H1 (cell line): ENCODE data around the gene NRDE2. TPM values are rescaled to one million over a fixed set of nuclear protein-coding genes. Genes with fewer than 3 reads are reported as not detected.
A peak's percentile ranks its signal among the peaks of the same experiment; 100 is the strongest.

Experiments
- CTCF ChIA-PET: fragments of 300-600 bp; sonication (Branson Sonifier 250); formaldehyde crosslinking; loops from one replicate; lab custom pipeline; 2021; ENCODE audit not compliant: partially characterized antibody; lab: Charles Lee
- POLR2A ChIA-PET: fragments of 300-600 bp; sonication (Branson Sonifier 250); formaldehyde crosslinking; loops from one replicate; lab custom pipeline; 2021; ENCODE audit warnings: inconsistent platforms; ENCODE audit not compliant: partially characterized antibody; lab: Charles Lee
- DNase-seq, 2 experiments: peaks; one replicate each; pipeline versions ENCODE4 v3.0.0 to v3.0.0-alpha.2; 2010 to 2022; ENCODE audit warnings: low spot score in 2 of 2, low read depth in 1 of 2, mixed read lengths in 1 of 2
- FAIRE-seq: peaks from 2 replicates; lab custom pipeline; 2011; peaks lifted over from hg19 to GRCh38; lab: Jason Lieb, UNC
- H2AFZ ChIP-seq: 2 replicates; pipeline ENCODE4 v1.8.1; 2012; ENCODE audit warnings: low read length, inconsistent platforms
- H2AK5ac ChIP-seq: 2 replicates; pipeline ENCODE4 v1.6.1; 2013; ENCODE audit warnings: low read depth, low read length
- H2BK120ac ChIP-seq: replicated peaks from 2 replicates; pipeline ENCODE3; 2013; ENCODE audit warnings: low read depth, low read length, inconsistent platforms
- H2BK12ac ChIP-seq: 2 replicates; pipeline ENCODE4 v1.6.1; 2013; ENCODE audit warnings: low read depth, low read length
- H2BK15ac ChIP-seq: 2 replicates; pipeline ENCODE4 v1.6.1; 2013; ENCODE audit warnings: low read length
- H2BK20ac ChIP-seq: 2 replicates; pipeline ENCODE4 v1.6.1; 2013; ENCODE audit warnings: low read length
- H2BK5ac ChIP-seq: 2 replicates; pipeline ENCODE4 v1.6.1; 2013; ENCODE audit warnings: low read depth, low read length
- H3K14ac ChIP-seq: 2 replicates; pipeline ENCODE4 v1.6.1; 2013; ENCODE audit warnings: inconsistent platforms; ENCODE audit not compliant: insufficient read length
- H3K18ac ChIP-seq: 2 replicates; pipeline ENCODE4 v1.6.1; 2013; ENCODE audit warnings: low read length; ENCODE audit errors: extremely low read depth
- H3K23ac ChIP-seq: 2 replicates; pipeline ENCODE4 v1.6.1; 2013; ENCODE audit warnings: inconsistent platforms; ENCODE audit not compliant: insufficient read length
- H3K23me2 ChIP-seq: 2 replicates; pipeline ENCODE4 v1.6.1; 2013; ENCODE audit warnings: low read depth, low read length
- H3K27ac ChIP-seq: 2 replicates; pipeline ENCODE4 v1.6.1; 2011; ENCODE audit warnings: low read depth, low read length, inconsistent platforms
- H3K27me3 ChIP-seq, 4 experiments: replicated peaks in 1 of 4; 1 replicate in 1 of 4; 2 replicates in 3 of 4; pipeline versions ENCODE4 v1.6.1 to v1.8.1; 2011 to 2013; ENCODE audit warnings: low read length in 3 of 4, mild to moderate bottlenecking in 3 of 4, inconsistent platforms in 2 of 4, mixed read lengths in 2 of 4, moderate library complexity in 1 of 4; ENCODE audit not compliant: control insufficient read depth in 3 of 4, insufficient read depth in 3 of 4; ENCODE audit errors: extremely low read depth in 1 of 4
- H3K36me3 ChIP-seq, 4 experiments: 2 replicates each; pipeline versions ENCODE4 v1.6.1 to v1.8.1; 2011 to 2013; ENCODE audit warnings: mild to moderate bottlenecking in 4 of 4, low read length in 3 of 4, moderate library complexity in 2 of 4, control low read depth in 1 of 4, inconsistent platforms in 1 of 4; ENCODE audit not compliant: insufficient read depth in 4 of 4, control insufficient read depth in 2 of 4
- H3K4ac ChIP-seq: replicated peaks from 2 replicates; pipeline ENCODE3; 2013; ENCODE audit warnings: low read length, low read depth, mixed read lengths, inconsistent platforms; ENCODE audit not compliant: insufficient read length
- H3K4me1 ChIP-seq, 4 experiments: replicated peaks in 1 of 4; 1 replicate in 1 of 4; 2 replicates in 3 of 4; pipeline versions ENCODE4 v1.6.1 to v1.8.1; 2011 to 2013; ENCODE audit warnings: low read length in 3 of 4, inconsistent platforms in 2 of 4, mixed read lengths in 1 of 4; ENCODE audit not compliant: insufficient read depth in 4 of 4, control insufficient read depth in 3 of 4
- H3K4me2 ChIP-seq, 2 experiments: 2 replicates each; pipeline versions ENCODE4 v1.6.1 to v1.8.1; 2011 to 2013; ENCODE audit warnings: low read depth in 2 of 2, low read length in 2 of 2, control low read depth in 1 of 2, inconsistent platforms in 1 of 2, mild to moderate bottlenecking in 1 of 2; ENCODE audit not compliant: insufficient read depth in 1 of 2
- H3K4me3 ChIP-seq, 4 experiments: fragments of 200-600, 300-600 bp in 1 of 4; sonication (generic), shearing (Covaris generic), sonication (Bioruptor Twin) in 1 of 4; 2 replicates each; pipeline versions ENCODE4 v1.5.1 to v1.8.1; 2011 to 2016; ENCODE audit warnings: low read length in 4 of 4, low read depth in 3 of 4, control low read depth in 2 of 4, inconsistent platforms in 2 of 4, mild to moderate bottlenecking in 2 of 4, mixed read lengths in 1 of 4, moderate library complexity in 1 of 4; ENCODE audit not compliant: insufficient read depth in 2 of 4; ENCODE audit errors: extremely low read depth in 1 of 4
- H3K56ac ChIP-seq: replicated peaks from 2 replicates; pipeline ENCODE3; 2013; ENCODE audit warnings: low read depth, mild to moderate bottlenecking, mixed read lengths, low read length, inconsistent platforms; ENCODE audit not compliant: insufficient read length
- H3K79me1 ChIP-seq: 2 replicates; pipeline ENCODE4 v1.6.1; 2013; ENCODE audit warnings: low read depth, low read length, control low read depth
- H3K79me2 ChIP-seq, 2 experiments: 2 replicates each; pipeline versions ENCODE4 v1.6.1 to v1.8.1; 2012 to 2013; ENCODE audit warnings: low read length in 2 of 2, mild to moderate bottlenecking in 2 of 2, inconsistent platforms in 1 of 2; ENCODE audit not compliant: insufficient read depth in 2 of 2, control insufficient read depth in 1 of 2
- H3K9ac ChIP-seq, 4 experiments: replicated peaks in 1 of 4; 1 replicate in 1 of 4; 2 replicates in 3 of 4; pipeline versions ENCODE4 v1.6.1 to v1.8.1; 2011 to 2013; ENCODE audit warnings: low read depth in 3 of 4, low read length in 3 of 4, control low read depth in 2 of 4, mild to moderate bottlenecking in 2 of 4, moderate library complexity in 2 of 4, inconsistent platforms in 1 of 4; ENCODE audit errors: extremely low read depth in 1 of 4
- H3K9me3 ChIP-seq, 2 experiments: 2 replicates each; pipeline versions ENCODE4 v1.6.1 to v1.8.1; 2012 to 2013; ENCODE audit warnings: mild to moderate bottlenecking in 2 of 2, moderate library complexity in 2 of 2, control low read depth in 1 of 2, inconsistent platforms in 1 of 2, low read depth in 1 of 2, low read length in 1 of 2, mixed read lengths in 1 of 2; ENCODE audit not compliant: insufficient read depth in 2 of 2
- H4K20me1 ChIP-seq, 2 experiments: replicated peaks in 1 of 2; 2 replicates each; pipeline versions ENCODE3 to v1.8.1; 2011 to 2013; ENCODE audit warnings: inconsistent platforms in 2 of 2, low read length in 2 of 2, mild to moderate bottlenecking in 1 of 2; ENCODE audit not compliant: insufficient read depth in 2 of 2, control insufficient read depth in 1 of 2
- H4K5ac ChIP-seq: 2 replicates; pipeline ENCODE4 v1.6.1; 2013; ENCODE audit warnings: low read length, low read depth, mixed read lengths, inconsistent platforms; ENCODE audit not compliant: insufficient read length
- H4K8ac ChIP-seq: 2 replicates; pipeline ENCODE4 v1.8.0; 2013; ENCODE audit warnings: mild to moderate bottlenecking, moderate library complexity, low read length, inconsistent platforms; ENCODE audit not compliant: insufficient read depth; ENCODE audit errors: extremely low read depth
- H4K91ac ChIP-seq: replicated peaks from 2 replicates; pipeline ENCODE3; 2013; ENCODE audit warnings: low read length, mixed read lengths, inconsistent platforms; ENCODE audit not compliant: insufficient read length
- POLR2AphosphoS5 ChIP-seq: IDR thresholded peaks from 2 replicates; pipeline ENCODE4 v1.6.1; 2011; ENCODE audit warnings: low read depth, low read length
- ZNF274 ChIP-seq: IDR thresholded peaks from 2 replicates; pipeline ENCODE4 v1.7.0; 2012; ENCODE audit warnings: low read length, borderline replicate concordance; ENCODE audit errors: extremely low read depth
- WGBS, 2 experiments: shearing (Covaris generic) in 1 of 2; methylation state at CpG; one replicate each; pipeline versions ENCODE4 v1.1.6 to v1.1.7; 2013 to 2015; ENCODE audit warnings: low lambda C conversion rate in 2 of 2, mixed read lengths in 2 of 2, inconsistent platforms in 1 of 2, low coverage in 1 of 2, missing lambda C conversion rate in 1 of 2; ENCODE audit not compliant: insufficient replicate concordance in 2 of 2, insufficient coverage in 1 of 2, insufficient read length in 1 of 2; ENCODE audit errors: extremely low coverage in 1 of 2, missing lambda C conversion rate in 1 of 2; 5-methylcytosine and 5-hydroxymethylcytosine counted together
- long read RNA-seq, 2 experiments: library from RNA in 1 of 2; library from capped mRNA in 1 of 2; stranded (forward); transcript quantifications; one replicate each; pipeline ENCODE4 v2.0.0, GENCODE V29; 2021; ENCODE audit warnings: inconsistent platforms in 1 of 2
- polyA minus RNA-seq, 3 experiments: library from RNA; depleted of rRNA, polyadenylated mRNA; stranded (reverse); fragments of >200 nt; gene quantifications; 1 replicate in 2 of 3; 2 replicates in 1 of 3; pipeline ENCODE4 v1.2.3, GENCODE V29; 2011
- polyA plus RNA-seq, 7 experiments: library from polyadenylated mRNA; depleted of rRNA in 3 of 7; stranded (reverse) in 5 of 7; unstranded in 2 of 7; fragments of >200 nt in 5 of 7; fragments of 200-250 nt in 2 of 7; gene quantifications; 1 replicate in 5 of 7; 2 replicates in 1 of 7; 4 replicates in 1 of 7; pipeline versions ENCODE4 v1.2.1 to v1.2.3, GENCODE V29; 2011 to 2013; ENCODE audit warnings: missing spikeins in 2 of 7, mixed read lengths in 2 of 7
- total RNA-seq: library from RNA; stranded (reverse); fragmentation: NEBNext Ultra II Directional; extraction: Animal tissue kit (Norgen Biotek cat#: 25700); gene quantifications from 2 replicates; pipeline ENCODE4 v1.2.1, GENCODE V29; 2021

NRDE2 gene, protein sequence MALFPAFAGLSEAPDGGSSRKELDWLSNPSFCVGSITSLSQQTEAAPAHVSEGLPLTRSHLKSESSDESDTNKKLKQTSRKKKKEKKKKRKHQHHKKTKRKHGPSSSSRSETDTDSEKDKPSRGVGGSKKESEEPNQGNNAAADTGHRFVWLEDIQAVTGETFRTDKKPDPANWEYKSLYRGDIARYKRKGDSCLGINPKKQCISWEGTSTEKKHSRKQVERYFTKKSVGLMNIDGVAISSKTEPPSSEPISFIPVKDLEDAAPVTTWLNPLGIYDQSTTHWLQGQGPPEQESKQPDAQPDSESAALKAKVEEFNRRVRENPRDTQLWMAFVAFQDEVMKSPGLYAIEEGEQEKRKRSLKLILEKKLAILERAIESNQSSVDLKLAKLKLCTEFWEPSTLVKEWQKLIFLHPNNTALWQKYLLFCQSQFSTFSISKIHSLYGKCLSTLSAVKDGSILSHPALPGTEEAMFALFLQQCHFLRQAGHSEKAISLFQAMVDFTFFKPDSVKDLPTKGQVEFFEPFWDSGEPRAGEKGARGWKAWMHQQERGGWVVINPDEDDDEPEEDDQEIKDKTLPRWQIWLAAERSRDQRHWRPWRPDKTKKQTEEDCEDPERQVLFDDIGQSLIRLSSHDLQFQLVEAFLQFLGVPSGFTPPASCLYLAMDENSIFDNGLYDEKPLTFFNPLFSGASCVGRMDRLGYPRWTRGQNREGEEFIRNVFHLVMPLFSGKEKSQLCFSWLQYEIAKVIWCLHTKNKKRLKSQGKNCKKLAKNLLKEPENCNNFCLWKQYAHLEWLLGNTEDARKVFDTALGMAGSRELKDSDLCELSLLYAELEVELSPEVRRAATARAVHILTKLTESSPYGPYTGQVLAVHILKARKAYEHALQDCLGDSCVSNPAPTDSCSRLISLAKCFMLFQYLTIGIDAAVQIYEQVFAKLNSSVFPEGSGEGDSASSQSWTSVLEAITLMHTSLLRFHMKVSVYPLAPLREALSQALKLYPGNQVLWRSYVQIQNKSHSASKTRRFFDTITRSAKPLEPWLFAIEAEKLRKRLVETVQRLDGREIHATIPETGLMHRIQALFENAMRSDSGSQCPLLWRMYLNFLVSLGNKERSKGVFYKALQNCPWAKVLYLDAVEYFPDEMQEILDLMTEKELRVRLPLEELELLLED
- total RNA-seq (10.7 and 12.1 TPM in 2 replicates), polyA plus RNA-seq (2011; rRNA removed) (4.9 and 5.4 TPM in 2 replicates), polyA minus RNA-seq (2011; rRNA and poly(A)+ RNA removed) (12.6 and 25.2 TPM in 2 replicates)
- polyA plus RNA-seq (2011; cell fraction: cytosol; rRNA removed): 6.0 TPM
- polyA plus RNA-seq (2011; cell fraction: nucleus; rRNA removed): 11.3 TPM
- 5.5 to 7.6 TPM (median 7.0 TPM) in 4 replicates for polyA plus RNA-seq (2012, experiment 1 of 2)
- polyA plus RNA-seq (2012, experiment 2 of 2): 0.97 TPM
- 5.5 TPM for polyA plus RNA-seq (2013, experiment 1 of 2)
- 5.2 TPM for polyA plus RNA-seq (2013, experiment 2 of 2)
- polyA minus RNA-seq (2011; cell fraction: cytosol; rRNA and poly(A)+ RNA removed): 9.0 TPM
- 27.0 TPM for polyA minus RNA-seq (2011; cell fraction: nucleus; rRNA and poly(A)+ RNA removed)
- long read RNA-seq, experiment 1, partial matches to known transcripts: 0 of 3 reads
- long read RNA-seq, experiment 1, other reads (novel, unspliced or antisense): 2 of 3 reads
- long read RNA-seq, experiment 2, full-length matches to known transcripts: 1 of 2 reads
- long read RNA-seq, experiment 2, partial matches to known transcripts: 0 of 2 reads
- long read RNA-seq, experiment 2, other reads (novel, unspliced or antisense): 1 of 2 reads

DNA sequence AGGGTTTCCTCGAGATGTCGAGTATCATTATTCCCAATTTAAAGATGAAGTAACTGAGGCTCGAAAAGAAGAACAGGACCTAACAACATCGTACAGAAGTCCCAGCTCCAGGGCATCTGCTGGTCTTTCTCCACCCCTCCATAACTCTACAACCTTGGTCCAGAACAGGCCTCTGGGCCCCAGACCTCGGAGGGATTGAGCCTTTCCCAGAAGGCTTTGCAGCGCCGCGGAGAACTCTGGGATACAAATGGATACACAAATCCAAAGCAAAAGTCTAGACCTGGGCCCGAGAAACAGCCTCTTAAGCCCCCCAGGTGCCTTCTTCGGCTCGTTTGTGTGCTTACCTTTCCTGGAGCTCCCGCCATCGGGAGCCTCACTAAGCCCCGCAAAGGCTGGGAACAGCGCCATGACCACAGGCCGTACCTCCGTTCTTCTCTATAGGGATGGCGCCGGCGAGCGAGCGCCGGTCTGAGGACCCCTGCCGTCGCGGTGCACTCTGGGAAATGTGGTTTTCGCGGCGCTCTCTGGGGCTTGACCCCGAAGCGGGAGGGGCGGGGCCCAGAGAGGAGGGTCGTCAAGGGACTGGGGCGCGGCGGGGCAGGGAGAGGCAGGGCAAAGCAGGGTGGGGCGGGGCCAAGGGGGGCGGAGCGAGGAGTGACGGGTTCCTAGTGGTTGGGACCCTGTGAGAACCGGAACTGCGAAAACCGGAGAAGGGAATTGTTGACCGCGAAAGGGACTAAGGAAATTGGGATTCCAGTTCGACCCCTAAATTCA is at the start of gene NRDE2:
Gene NRDE2, minus strand, starts transcription at position 445 of the 774 bp plus-strand sequence. Its CDS starts 37 bp downstream, at position 408.
- H3K14ac ChIP-seq: no peak within 1 kb of the TSS
- peak within 1 kb of the TSS; percentile 97; the same call in 1 of the 2 replicates for H3K18ac ChIP-seq
- H3K4me2 ChIP-seq: peak within 1 kb of the TSS; percentile 85 to 87
- peaks cover 0 to 4% (median 0%) of the 10 kb centered on the region in 4 experiments; a peak in 3 of 7 replicates for H3K27me3 ChIP-seq
- peak within 1 kb of the TSS; percentile 66 for H3K4ac ChIP-seq
- peaks cover 0 to 23% of the 10 kb centered on the region in 2 experiments; a peak in 2 of 4 replicates for H3K79me2 ChIP-seq
- H2BK20ac ChIP-seq: no peak within 1 kb of the TSS
- 0 out of 2 replicates have a peak, but pooled peaks cover 2% of the 10 kb centered on the region for H3K23me2 ChIP-seq
- peak within 1 kb of the TSS; percentile 96 for H2AFZ ChIP-seq
- DNase-seq (peak; percentile 92 to 99), FAIRE-seq (no peak)
- peak within 1 kb of the TSS; percentile 73 for H2BK120ac ChIP-seq
- no peaks in the 10 kb centered on the region for H3K9me3 ChIP-seq
- CTCF ChIA-PET: no interaction called here
- peak within 1 kb of the TSS; percentile 87; the same call in 1 of the 2 replicates for H3K27ac ChIP-seq
- H3K56ac ChIP-seq: peak within 1 kb of the TSS; percentile 83
- no peak within 1 kb of the TSS for H2BK15ac ChIP-seq
- peak within 1 kb of the TSS; percentile 68 to 72 (median 72) for H3K4me3 ChIP-seq
- peaks cover 3% of the 10 kb centered on the region; the same call in 1 of the 2 replicates for H3K79me1 ChIP-seq
- H4K20me1 ChIP-seq: no peaks in the 10 kb centered on the region
- H3K36me3 ChIP-seq: no peaks in the 10 kb centered on the region
- H2BK12ac ChIP-seq: 0 out of 2 replicates have a peak within 1 kb of the TSS, but pooled peaks have one; percentile 62
- POLR2A ChIA-PET: interaction anchor here (0.8 to 0.9 kb wide), 2 partner anchors 14 to 24 kb away, joined by 3 to 4 read pairs; no protein-coding TSS in a partner anchor
- peak within 1 kb of the TSS; percentile 68; the same call in 1 of the 2 replicates for H2BK5ac ChIP-seq
- no peak within 1 kb of the TSS for H3K23ac ChIP-seq
- H4K5ac ChIP-seq: peak within 1 kb of the TSS; percentile 87
- H4K8ac ChIP-seq: peak within 1 kb of the TSS; percentile 96; the same call in 1 of the 2 replicates
- no peak within 1 kb of the TSS for H2AK5ac ChIP-seq
- H3K9ac ChIP-seq: peak within 1 kb of the TSS in 3 of 4 experiments; percentile 65 to 88 (median 79); a peak in 6 of 7 replicates
- peak within 1 kb of the TSS; percentile 45 for H4K91ac ChIP-seq
- peaks cover 0 to 3% (median 0%) of the 10 kb centered on the region in 4 experiments; a peak in 2 of 7 replicates for H3K4me1 ChIP-seq
- 8% methylated on average over 39 of the region's 46 CpGs; no CpG with 5 or more reads in 1 of the 2 experiments for WGBS, 2 experiments
- TF ChIP-seq POLR2AphosphoS5 (peak; percentile 83), ZNF274 (no peak)
